Osteoblast (primary cell): ENCODE data around the gene CNTNAP4. TPM values are rescaled to one million over a fixed set of nuclear protein-coding genes. Genes with fewer than 3 reads are reported as not detected.

ENCODE experiments used
- DNase-seq: peaks from one replicate; pipeline ENCODE4 v3.0.0; 2011; ENCODE audit warnings: low spot score, mixed read lengths; ENCODE audit not compliant: insufficient read length; ENCODE audit errors: missing footprints
- H2AFZ ChIP-seq: 2 replicates; pipeline ENCODE4 v1.6.0; 2011; ENCODE audit warnings: mild to moderate bottlenecking, low read length
- H3K27ac ChIP-seq: 2 replicates; pipeline ENCODE4 v1.5.1; 2011; ENCODE audit warnings: mild to moderate bottlenecking, low read depth, low read length, moderate library complexity
- H3K27me3 ChIP-seq: 2 replicates; pipeline ENCODE4 v1.6.0; 2012; ENCODE audit warnings: mild to moderate bottlenecking, control low read depth, inconsistent platforms, low read length, moderate library complexity; ENCODE audit not compliant: insufficient read depth
- H3K36me3 ChIP-seq: 2 replicates; pipeline ENCODE4 v1.5.1; 2011; ENCODE audit warnings: mild to moderate bottlenecking, low read length, control low read depth, moderate library complexity; ENCODE audit not compliant: insufficient read depth
- H3K4me1 ChIP-seq: 2 replicates; pipeline ENCODE4 v1.5.1; 2011; ENCODE audit warnings: mild to moderate bottlenecking, low read length, control low read depth, moderate library complexity; ENCODE audit not compliant: insufficient read depth
- H3K4me2 ChIP-seq: 2 replicates; pipeline ENCODE4 v1.6.0; 2011; ENCODE audit warnings: mild to moderate bottlenecking, low read length; ENCODE audit not compliant: insufficient read depth
- H3K4me3 ChIP-seq: fragments of 200-600 bp; sonication (generic); 3 replicates; pipeline ENCODE4 v1.5.1; 2012; ENCODE audit warnings: mild to moderate bottlenecking, low read length, inconsistent platforms; ENCODE audit not compliant: insufficient read depth
- H3K79me2 ChIP-seq: 2 replicates; pipeline ENCODE4 v1.6.0; 2012; ENCODE audit warnings: mild to moderate bottlenecking, low read length, control low read depth, inconsistent platforms; ENCODE audit not compliant: insufficient read depth
- H3K9me3 ChIP-seq: 2 replicates; pipeline ENCODE4 v1.5.1; 2011; ENCODE audit warnings: low read depth, low read length, control low read depth
- H4K20me1 ChIP-seq: 2 replicates; pipeline ENCODE4 v1.6.0; 2012; ENCODE audit warnings: mild to moderate bottlenecking, low read length, control low read depth; ENCODE audit not compliant: insufficient read depth
- CTCF ChIP-seq: IDR thresholded peaks from 2 replicates; pipeline ENCODE4 v1.5.1; 2011; ENCODE audit warnings: mild to moderate bottlenecking, low read depth, low read length, moderate library complexity; ENCODE audit errors: extremely low read depth
- total RNA-seq: library from RNA; depleted of rRNA; stranded (reverse); fragments of >200 nt; gene quantifications from 2 replicates; pipeline ENCODE4 v1.2.3, GENCODE V29; 2012

Gene CNTNAP4
- total RNA-seq, 1 donor = under 0.01 TPM

- TF ChIP-seq CTCF = no peak
- H3K4me2 ChIP-seq = no peak overlapping the region
- no peaks in the 10 kb centered on the region for H3K36me3 ChIP-seq
- no peak for DNase-seq
- H3K9me3 ChIP-seq = no peaks in the 10 kb centered on the region
- H3K4me1 ChIP-seq = no peaks in the 10 kb centered on the region
- H3K4me3 ChIP-seq = no peak overlapping the region
- H3K27ac ChIP-seq = no peak overlapping the region
- H2AFZ ChIP-seq = no peak overlapping the region
- no peaks in the 10 kb centered on the region for H3K79me2 ChIP-seq
- no peaks in the 10 kb centered on the region for H4K20me1 ChIP-seq
- no peaks in the 10 kb centered on the region for H3K27me3 ChIP-seq
These were observed 294.6 kb downstream of the CNTNAP4 start for GRCh38 chr16:76571755-76572154.

- Histone ChIP-seq H3K27me3 (no peaks in the 10 kb centered on the region), H3K36me3 (no peaks in the 10 kb centered on the region), H3K9me3 (no peaks in the 10 kb centered on the region), H3K4me1 (no peaks in the 10 kb centered on the region), H2AFZ (no peak overlapping the region), H3K79me2 (no peaks in the 10 kb centered on the region), H3K4me2 (no peak overlapping the region), H4K20me1 (no peaks in the 10 kb centered on the region), H3K4me3 (no peak overlapping the region), H3K27ac (no peak overlapping the region)
- no peak for DNase-seq
- TF ChIP-seq CTCF = no peak
These were observed 296.1 kb downstream of the CNTNAP4 start for GRCh38 chr16:76573281-76573680.

GRCh38 chr16:76574651-76575050, 297.4 kb downstream of the CNTNAP4 start:
- no peak for TF ChIP-seq CTCF
- Histone ChIP-seq H3K4me3 (no peak overlapping the region), H2AFZ (no peak overlapping the region), H3K4me1 (no peaks in the 10 kb centered on the region), H3K79me2 (no peaks in the 10 kb centered on the region), H3K4me2 (no peak overlapping the region), H3K27me3 (no peaks in the 10 kb centered on the region), H4K20me1 (no peaks in the 10 kb centered on the region), H3K9me3 (no peaks in the 10 kb centered on the region), H3K36me3 (no peaks in the 10 kb centered on the region), H3K27ac (no peak overlapping the region)
- DNase-seq = no peak

- Histone ChIP-seq H3K79me2 (no peaks in the 10 kb centered on the region), H3K36me3 (no peaks in the 10 kb centered on the region), H2AFZ (no peak overlapping the region), H3K4me3 (no peak overlapping the region), H3K9me3 (no peaks in the 10 kb centered on the region), H3K27me3 (no peaks in the 10 kb centered on the region), H3K4me1 (no peaks in the 10 kb centered on the region), H3K27ac (no peak overlapping the region), H4K20me1 (no peaks in the 10 kb centered on the region), H3K4me2 (no peak overlapping the region)
- TF ChIP-seq CTCF = no peak
- no peak for DNase-seq
These were observed 299.3 kb downstream of the CNTNAP4 start for GRCh38 chr16:76576526-76576925.
